HepG2 (cell line): ENCODE data around the gene ATG16L2.

Source experiments
- ATF1 ChIP-seq: IDR thresholded peaks from 2 replicates; pipeline ENCODE4 v1.6.1; 2016; ENCODE audit warnings: mild to moderate bottlenecking, control low read depth
- ETV5 ChIP-seq: IDR thresholded peaks from 2 replicates; pipeline ENCODE4 v1.6.1; 2018; ENCODE audit warnings: missing biosample characterization, missing genetic modification reagents, inconsistent platforms, borderline replicate concordance
- EZH2 ChIP-seq: conservative IDR thresholded peaks from 2 replicates; pipeline ENCODE4 v1.6.1; 2012; ENCODE audit warnings: mild to moderate bottlenecking, low read depth, low read length, moderate library complexity
- FOSL2 ChIP-seq: sonication (generic); formaldehyde crosslinking; IDR thresholded peaks from 2 replicates; pipeline ENCODE4 v1.4.0; 2020; ENCODE audit warnings: missing genetic modification reagents
- HDAC2 ChIP-seq: sonication (generic); formaldehyde crosslinking; IDR thresholded peaks from 2 replicates; pipeline ENCODE4 v1.4.0; 2020; ENCODE audit warnings: missing genetic modification reagents
- HNRNPUL1 ChIP-seq: fragments of 200-400 bp; formaldehyde crosslinking; IDR thresholded peaks from 2 replicates; pipeline ENCODE4 v1.6.1; 2017; ENCODE audit warnings: low read depth, mild to moderate bottlenecking, low read length, moderate library complexity
- ZNF235 ChIP-seq: sonication (generic); formaldehyde crosslinking; IDR thresholded peaks from 2 replicates; pipeline ENCODE4 v1.8.1; 2023; ENCODE audit warnings: mild to moderate bottlenecking, missing genetic modification reagents, borderline replicate concordance
- ZNF546 ChIP-seq: sonication (generic); formaldehyde crosslinking; conservative IDR thresholded peaks from 2 replicates; pipeline ENCODE4 v1.8.1; 2023; ENCODE audit warnings: mild to moderate bottlenecking, missing genetic modification reagents

GRCh38 chr11:72863091-72863490 lies 48.9 kb downstream of the ATG16L2 start:
- TF ChIP-seq EZH2: no peak
- no peak for TF ChIP-seq HNRNPUL1
- TF ChIP-seq ATF1 (CRISPR knock-in tag): no peak
- TF ChIP-seq FOSL2 (CRISPR knock-in tag): no peak
- no peak for TF ChIP-seq HDAC2 (CRISPR knock-in tag)
- TF ChIP-seq ZNF235 (CRISPR knock-in tag): no peak
- no peak for TF ChIP-seq ETV5 (CRISPR knock-in tag)
- TF ChIP-seq ZNF546 (CRISPR knock-in tag): no peak
